Brain microvascular endothelial cell (primary cell): ENCODE data around the gene TYW5.

Experiments used
- DNase-seq: peaks from one replicate; pipeline ENCODE4 v3.0.0-alpha.2; 2020
- H3K27ac ChIP-seq: fragments of 250-450 bp; sonication (Bioruptor Pico); 2 replicates; pipeline ENCODE4 v1.5.1; 2020; ENCODE audit warnings: mild to moderate bottlenecking, moderate library complexity
- H3K27me3 ChIP-seq: fragments of 250-450 bp; sonication (Bioruptor Pico); replicated peaks from 2 replicates; pipeline ENCODE4 v1.5.1; 2020; ENCODE audit warnings: mild to moderate bottlenecking
- H3K36me3 ChIP-seq: fragments of 250-450 bp; sonication (Bioruptor Pico); replicated peaks from 2 replicates; pipeline ENCODE4 v1.5.1; 2020; ENCODE audit warnings: mild to moderate bottlenecking
- H3K4me3 ChIP-seq: 2 replicates; pipeline ENCODE4 v1.5.1; 2011; ENCODE audit warnings: low read depth, mild to moderate bottlenecking, control low read depth, low read length, moderate library complexity
- CTCF ChIP-seq: IDR thresholded peaks from 2 replicates; pipeline ENCODE4 v1.5.1; 2011; ENCODE audit warnings: low read depth, mild to moderate bottlenecking, moderate library complexity, low read length, control low read depth, inconsistent platforms; ENCODE audit errors: missing control alignments
- in situ Hi-C: cut with HindIII; loops from 2 replicates; pipeline ENCODE4 v1.10.0; 2017; ENCODE audit warnings: low sequenced_read_pairs, low pct_ligation_motif_present

The TYW5 gene

GRCh38 chr2:199982126-199982843 lies 27.0 kb upstream of the TYW5 start:
- no peaks in the 10 kb centered on the region for H3K36me3 ChIP-seq
- H3K4me3 ChIP-seq, result no peak overlapping the region
- DNase-seq, result no peak
- H3K27me3 ChIP-seq, result no peaks in the 10 kb centered on the region
- TF ChIP-seq CTCF, result no peak
- H3K27ac ChIP-seq, result no peak overlapping the region
- in situ Hi-C loops, result loop anchor here (10.0 kb wide), 1 partner anchor 323 kb away; the partner anchor contains the start of gene SPATS2L

GRCh38 chr2:199979832-199980628 lies 24.7 kb upstream of the TYW5 start:
- DNase-seq, result peak; percentile 83
- in situ Hi-C loops, result loop anchor here (10.0 kb wide), 1 partner anchor 325 kb away; the partner anchor contains the start of gene SPATS2L
- Histone ChIP-seq H3K27me3 (no peaks in the 10 kb centered on the region), H3K4me3 (peak overlapping the region; percentile 35), H3K27ac (no peak overlapping the region), H3K36me3 (no peaks in the 10 kb centered on the region)
- TF ChIP-seq CTCF, result peak; percentile 84

GRCh38 chr2:199979398-199979797 lies 24.1 kb upstream of the TYW5 start:
- H3K36me3 ChIP-seq, result no peaks in the 10 kb centered on the region
- H3K27me3 ChIP-seq, result no peaks in the 10 kb centered on the region
- DNase-seq, result no peak
- in situ Hi-C loops, result no loop called here
- H3K4me3 ChIP-seq, result peak overlapping the region; percentile 35
- TF ChIP-seq CTCF, result peak; percentile 3
- H3K27ac ChIP-seq, result no peak overlapping the region

- in situ Hi-C loops, result no loop called here
- no peak overlapping the region for H3K27ac ChIP-seq
Observed at GRCh38 chr2:199977984-199978415, 22.7 kb upstream of the TYW5 start.

GRCh38 chr2:199975273-199975895 lies 20.1 kb upstream of the TYW5 start:
- no peaks in the 10 kb centered on the region for H3K36me3 ChIP-seq
- no peak for TF ChIP-seq CTCF
- no peak for DNase-seq
- H3K4me3 ChIP-seq, result no peak overlapping the region
- in situ Hi-C loops, result no loop called here
- H3K27ac ChIP-seq, result no peak overlapping the region
- H3K27me3 ChIP-seq, result no peaks in the 10 kb centered on the region

More at GRCh38 chr2:199977984-199978415, 22.7 kb upstream of the TYW5 start:
- no peak for TF ChIP-seq CTCF
- DNase-seq, result peak; percentile 52
- H3K27me3 ChIP-seq, result no peaks in the 10 kb centered on the region
- H3K4me3 ChIP-seq, result no peak overlapping the region
- H3K36me3 ChIP-seq, result no peaks in the 10 kb centered on the region
